ENCODE measurements around the gene DHRS11.

The DHRS11 gene

DNA sequence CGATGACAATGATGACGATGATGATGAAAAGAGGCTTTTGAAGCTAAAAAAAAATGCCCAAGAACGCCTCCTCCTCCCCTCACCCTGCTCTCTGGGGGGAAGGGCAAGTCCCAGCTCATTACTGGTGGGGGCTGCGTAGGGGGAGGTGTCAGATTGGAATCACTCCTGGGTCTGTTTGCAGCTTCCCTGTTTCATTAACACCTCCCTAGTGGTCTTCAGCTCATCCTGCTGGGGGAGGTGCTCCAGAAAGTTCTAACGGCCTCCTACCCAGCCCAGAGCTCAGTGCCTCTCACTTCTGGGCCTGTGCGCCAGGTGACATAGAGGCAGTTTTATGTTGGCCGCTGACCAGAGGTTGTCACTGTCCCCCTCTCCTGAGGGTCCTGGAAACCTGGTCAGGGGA is 22.4 kb downstream of the DHRS11 start:
- no peak for DNase-seq (ENCODE audit: low spot score)

DNA sequence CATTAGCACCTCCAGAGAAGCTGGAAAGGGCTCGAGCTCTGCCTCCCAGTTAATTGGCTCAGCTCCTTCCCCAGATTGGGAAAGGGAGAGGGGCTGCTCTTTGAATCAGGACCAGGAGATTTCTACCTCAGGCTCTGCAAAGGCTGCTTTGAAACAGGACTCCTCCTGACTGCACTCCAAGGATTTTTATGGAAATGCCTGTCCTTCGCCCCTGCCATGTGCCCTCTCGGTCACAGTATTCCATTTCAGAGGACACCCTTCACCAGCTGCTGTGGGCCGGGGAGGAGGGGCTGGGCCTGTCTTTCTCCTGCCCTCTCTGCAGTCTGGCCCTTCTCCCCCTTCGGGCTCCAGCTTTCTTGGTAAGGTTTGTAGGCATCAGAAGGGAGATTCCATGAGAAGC is 23.3 kb downstream of the DHRS11 start:
- no peak for DNase-seq (ENCODE audit: low spot score)

DNA sequence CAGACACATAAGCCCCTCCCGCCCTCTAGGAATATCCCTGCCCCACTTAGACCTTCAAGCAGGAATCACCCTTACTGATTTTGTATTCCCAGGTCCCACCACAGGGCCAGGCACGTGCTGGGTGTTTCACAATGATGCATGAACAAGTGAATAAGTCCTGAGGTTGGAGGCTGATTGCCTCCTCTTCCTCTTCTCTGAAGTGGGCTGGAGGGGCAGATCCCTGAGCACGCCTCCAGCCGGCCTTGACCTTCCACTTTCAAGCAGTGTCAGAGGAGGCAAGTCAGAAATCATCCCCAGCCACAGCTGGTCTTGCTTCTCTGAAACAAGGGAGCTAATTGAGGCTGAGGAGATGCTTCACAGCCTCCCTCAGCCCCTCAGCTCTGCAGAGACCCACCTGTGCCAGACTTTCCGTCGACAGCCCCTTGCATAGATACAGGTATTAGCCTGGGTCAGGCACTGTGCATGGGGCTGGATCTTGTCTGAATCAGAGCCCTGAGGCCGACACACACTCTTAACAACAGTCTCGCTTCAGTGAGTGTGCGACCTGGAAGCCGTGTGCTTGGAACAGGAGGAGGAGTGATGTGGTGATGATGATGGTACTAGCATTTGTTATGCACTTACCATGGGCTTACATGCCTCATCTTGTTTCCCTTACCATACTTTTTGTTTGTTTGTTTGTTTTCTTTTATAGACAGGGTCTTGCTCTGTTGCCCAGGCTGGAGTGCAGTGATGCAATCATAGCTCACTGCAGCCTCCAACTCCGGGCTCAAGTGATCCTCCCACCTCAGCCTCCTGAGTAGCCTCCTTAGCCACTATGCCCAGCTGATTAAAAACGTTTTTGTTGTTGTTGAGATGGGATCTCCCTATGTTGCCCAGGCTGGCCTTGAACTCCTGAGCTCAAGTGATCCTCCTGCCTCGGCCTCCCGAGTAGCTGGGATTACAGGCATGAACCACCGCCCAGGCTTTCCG is 24.7 kb downstream of the DHRS11 start:
- no peak for DNase-seq (ENCODE audit: low spot score)

DNA sequence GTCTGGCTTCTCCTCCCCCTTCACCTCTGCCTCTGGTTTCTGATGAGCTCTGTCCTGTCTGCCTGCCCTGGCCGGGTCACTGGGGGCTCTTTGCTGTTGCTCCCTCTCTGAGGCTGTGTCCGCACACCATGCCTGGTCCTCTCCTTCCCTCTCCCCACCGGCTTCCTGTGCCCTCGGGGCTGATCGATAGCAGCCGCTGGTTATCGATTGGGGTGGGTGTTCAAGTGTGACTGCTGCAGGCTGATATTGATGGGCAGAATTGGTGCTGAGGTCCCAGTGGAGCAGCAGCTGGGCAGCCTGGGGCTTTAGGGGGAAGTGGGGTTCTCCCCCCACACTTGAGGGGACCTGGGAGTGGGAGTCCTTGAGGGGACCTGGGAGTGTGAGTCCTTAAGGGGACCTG is 26.1 kb downstream of the DHRS11 start:
- no peak for DNase-seq (ENCODE audit: low spot score)

DNA sequence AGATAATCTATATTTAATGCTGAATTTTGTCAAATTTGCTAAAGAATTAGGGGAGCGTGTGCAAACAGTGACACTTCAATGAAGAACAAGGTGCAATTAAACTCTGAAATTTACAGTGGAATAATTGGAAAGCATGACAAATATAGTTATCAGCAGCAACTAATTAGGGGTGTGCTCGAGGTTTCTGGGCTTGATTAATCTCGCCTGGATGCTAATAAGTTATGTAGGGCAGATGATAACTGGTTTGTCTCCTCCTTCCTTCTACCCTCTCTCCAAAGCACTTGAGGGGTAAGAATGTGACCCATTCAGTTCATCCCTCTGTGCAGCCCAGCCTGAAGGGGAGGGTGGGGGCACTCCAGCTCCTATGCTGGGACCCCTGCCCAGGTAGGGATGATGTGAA is 31.6 kb downstream of the DHRS11 start:
- DNase-seq (ENCODE audit: low spot score) = no peak

DNA sequence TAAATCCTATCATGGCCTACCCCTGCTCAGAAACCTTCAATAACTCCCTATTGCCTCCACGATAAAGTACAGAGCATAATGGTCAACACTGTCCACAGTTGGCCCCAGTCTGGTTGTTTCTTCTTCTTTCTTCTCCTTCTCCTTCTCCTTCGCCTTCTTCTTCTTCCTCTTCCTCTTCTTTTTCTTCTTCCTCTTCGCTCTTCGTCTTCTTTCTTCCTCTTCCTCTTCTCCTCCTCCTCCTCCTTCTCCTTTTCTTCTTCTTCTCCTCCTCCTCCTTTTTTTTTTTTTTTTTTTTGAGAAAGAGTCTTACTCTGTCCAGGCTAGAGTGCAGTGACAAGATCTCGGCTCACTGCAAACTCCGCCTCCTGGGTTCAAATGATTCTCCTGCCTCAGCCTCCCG is 33.5 kb downstream of the DHRS11 start:
- no peak for DNase-seq (ENCODE audit: low spot score)

DNA sequence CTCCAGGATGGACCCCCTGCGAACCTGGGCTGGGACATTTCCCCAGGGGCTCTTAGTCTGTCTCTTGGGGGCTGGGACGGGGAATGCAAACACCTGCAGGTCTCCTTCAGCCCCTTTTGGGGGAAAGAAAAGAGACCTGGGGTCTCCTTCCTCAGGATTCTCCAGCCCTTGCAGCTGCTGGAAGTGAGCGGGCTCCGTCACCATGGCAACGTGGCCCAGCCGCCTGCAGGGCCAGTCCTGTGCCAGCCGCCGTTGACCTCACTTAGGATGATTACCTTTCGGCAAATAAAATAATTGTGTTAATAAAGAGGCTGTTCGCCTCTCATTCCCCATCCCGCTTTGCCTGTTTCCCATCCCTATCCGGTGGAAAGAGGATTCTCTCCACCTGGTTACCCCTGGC is 35.4 kb downstream of the DHRS11 start:
- DNase-seq (ENCODE audit: low spot score) = no peak

DNA sequence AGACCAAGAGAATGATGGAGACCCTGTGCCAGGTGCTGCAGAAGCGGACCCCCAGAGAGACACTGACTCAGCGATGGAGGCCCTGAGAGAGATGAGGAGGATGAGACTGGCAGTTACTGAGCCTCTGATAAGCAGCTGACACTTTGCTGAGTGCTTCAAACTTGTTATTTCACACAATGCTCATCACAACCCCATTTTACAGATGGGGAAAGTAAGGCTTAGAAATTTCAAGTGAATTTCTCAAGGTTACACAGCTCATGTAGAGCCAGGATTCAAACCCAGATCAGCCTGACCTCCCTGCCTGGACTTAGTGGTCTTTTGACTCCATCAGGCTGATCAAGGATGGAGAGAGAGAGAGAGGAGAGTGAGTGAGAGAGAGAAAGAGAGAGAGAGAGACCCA is 36.9 kb downstream of the DHRS11 start:
- no peak for DNase-seq (ENCODE audit: low spot score)

DNA sequence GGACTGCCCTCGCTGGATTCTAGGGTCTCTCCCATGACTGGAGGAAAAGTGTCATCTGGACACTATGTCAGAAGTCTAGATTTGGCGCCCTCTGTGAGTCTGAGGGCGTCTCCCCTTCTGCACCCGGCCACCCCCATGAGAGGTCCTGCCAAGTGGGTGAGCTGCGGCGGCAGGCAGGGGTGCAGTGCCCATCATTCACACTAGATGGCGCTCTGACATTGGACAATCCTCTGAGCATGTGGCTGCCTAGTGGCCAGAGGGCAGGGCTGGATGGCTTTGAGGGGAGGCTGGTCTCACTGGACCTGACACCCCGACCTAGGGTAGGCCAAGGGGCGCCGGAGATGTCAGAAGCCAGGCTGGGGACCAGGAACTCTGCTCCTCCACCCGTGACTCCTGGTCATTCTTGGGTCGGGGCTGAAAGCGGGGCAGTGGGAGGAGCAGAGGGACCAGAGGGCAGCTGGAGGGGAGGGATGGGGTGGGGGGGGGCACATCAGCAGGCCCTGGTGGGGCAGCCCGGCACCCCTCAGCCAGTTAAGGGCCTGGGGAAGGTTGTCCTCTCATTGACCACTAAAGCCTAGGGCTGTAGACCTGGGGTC is 37.7 kb downstream of the DHRS11 start:
- peak; percentile 48 for DNase-seq (ENCODE audit: low spot score)

DNA sequence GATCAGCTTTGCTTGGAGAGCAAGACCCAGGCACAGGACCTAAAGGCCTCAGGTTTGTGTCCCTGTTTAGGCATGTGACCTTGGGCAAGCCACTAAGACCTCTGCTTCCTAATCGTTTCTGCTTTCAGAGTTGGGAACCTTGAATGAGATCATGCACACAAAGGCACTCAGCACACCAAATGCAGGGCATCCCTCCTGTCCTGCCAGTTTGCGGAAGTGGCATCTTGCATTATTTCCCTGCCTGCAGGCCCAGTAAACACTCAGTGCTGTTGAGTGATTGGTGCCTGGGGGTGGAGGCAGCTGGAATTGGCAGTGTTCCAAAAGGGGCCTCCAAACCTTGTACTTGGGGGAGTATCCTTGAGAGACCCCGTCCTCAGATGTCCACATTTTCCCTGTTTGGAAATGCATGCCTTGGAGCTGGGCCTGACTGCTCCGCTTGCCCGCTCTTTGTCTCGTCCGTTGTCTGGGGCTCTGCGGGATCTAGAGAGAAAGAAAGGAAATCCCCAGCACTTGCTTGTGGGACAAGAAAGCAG is 38.4 kb downstream of the DHRS11 start:
- DNase-seq (ENCODE audit: low spot score) = no peak

DNA sequence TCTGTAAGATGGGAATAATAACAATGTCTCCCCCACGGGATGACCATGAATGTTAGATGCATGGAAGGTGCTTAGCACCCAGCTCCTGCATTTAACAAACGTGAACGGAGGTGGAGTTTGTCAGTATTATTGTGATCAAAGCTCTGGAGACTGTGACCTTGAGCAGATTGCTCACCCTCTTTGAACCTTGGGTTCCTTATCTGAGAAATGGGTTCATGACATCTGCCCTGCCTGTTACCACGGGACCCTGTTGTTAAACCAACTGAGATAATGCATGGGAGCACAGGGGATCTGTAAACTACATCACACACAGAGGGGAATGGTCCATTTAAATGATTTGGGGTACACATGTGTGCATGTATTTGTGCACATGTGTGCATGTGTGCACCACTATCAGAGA is 39.3 kb downstream of the DHRS11 start:
- DNase-seq (ENCODE audit: low spot score) = no peak

DNA sequence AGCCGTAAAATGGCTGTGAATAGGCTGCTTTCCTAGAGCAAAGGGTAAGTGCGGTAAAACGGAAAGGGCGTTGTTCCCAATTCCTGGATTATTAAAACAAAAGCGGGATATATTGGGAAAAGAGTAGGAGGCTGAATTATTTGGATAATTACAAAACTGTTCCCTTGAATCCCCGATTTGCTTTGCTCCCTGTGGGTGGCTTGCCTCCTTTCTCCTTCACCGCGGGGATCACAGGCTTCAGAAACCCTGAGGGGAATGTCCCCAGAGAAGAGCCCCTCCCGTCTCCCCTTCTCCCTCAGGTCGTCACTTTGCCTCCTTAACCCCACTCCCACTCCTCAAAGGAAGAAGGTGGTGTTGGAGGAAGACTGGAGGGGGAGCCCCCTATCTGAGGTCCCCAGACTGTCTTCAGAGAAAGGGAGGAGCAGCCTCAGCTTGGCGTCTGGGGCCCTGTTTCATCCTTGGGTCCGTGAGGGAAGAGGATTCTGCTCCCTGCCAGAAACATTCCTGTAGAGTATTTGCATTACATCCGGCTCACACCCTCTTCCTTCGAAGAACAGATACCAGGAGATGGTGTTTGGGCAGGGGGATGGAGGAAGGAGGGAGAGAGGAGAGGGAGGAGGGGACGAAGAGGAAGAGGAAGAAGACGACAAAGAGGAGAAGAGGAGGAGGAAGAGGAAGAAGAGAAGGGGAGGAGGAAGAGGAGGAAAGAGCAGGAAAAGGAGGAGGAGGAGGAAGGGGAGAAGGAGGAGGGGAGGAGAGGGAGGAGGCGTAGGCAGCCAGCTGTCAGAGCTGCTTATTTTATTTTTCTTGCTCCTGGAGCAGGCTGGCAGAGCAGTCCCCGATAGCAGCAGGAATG is 41.5 kb downstream of the DHRS11 start:
- DNase-seq (ENCODE audit: low spot score) = no peak

DNA sequence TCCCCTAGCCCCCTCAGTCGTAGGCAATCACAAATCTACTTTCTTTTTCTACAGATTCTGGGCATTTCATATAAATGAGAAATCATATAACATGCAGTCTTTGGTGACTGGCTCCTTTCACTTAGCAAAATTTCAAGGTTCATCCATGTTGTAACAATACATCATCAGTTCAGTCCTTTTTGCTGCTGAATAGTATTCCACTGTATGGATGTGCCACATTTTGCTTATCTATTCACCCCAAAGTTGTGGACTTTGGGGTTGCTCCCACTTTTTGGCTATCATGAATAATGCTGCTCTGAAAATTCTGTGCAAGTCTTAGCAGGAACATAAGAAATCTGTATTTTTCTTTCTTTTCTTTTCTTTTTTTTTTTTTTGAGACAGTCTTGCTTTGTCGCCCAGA is 48.7 kb downstream of the DHRS11 start:
- DNase-seq (ENCODE audit: low spot score) = no peak

DNA sequence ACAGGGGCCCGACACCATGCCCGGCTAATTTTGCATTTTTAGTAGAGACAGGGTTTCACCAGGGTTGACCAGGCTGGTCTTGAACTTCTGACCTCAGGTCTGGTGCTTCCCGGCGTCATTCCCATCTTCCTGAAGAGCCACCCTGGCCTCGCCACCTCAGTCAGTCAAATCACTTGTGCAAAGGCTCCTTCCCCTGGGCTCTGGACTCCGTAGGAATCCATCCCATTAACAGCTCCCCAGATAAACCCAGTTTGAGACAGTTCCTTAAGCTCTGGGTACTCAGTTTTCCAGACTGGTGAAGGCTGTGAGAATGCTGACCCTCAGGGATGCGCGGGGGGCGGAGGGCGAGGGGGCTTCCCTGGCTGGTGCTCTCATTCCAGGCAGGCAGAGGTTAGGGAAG is 49.2 kb downstream of the DHRS11 start:
- DNase-seq (ENCODE audit: low spot score) = no peak

DNA sequence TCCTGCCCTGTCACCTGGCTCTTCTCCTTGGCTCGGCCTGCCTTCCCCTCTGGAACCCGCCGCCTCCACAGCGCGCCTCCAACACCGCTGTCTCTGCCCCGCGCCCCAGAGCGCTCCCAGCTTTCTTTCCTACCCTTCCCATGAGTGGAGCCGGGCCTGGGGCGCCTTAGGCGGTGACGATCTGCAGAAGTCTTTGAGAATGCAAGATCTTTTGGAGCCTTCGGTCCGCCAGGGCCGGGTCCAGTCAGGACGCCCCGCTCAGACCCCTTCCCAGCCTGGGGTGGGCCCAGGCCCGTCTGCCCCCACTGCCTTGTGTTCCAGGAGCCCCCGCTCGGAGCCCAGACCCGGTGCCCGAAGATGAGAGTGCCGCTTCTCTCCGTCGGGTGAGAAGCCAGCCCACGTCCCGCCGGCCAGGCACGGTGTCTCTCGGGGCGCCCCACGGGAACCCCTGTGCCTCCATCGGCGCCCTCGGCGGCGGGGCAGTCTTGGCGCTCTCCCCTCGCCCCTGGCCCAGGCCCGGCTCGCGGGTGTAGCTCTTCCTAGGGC is 49.7 kb downstream of the DHRS11 start:
- DNase-seq (ENCODE audit: low spot score) = no peak

DNA sequence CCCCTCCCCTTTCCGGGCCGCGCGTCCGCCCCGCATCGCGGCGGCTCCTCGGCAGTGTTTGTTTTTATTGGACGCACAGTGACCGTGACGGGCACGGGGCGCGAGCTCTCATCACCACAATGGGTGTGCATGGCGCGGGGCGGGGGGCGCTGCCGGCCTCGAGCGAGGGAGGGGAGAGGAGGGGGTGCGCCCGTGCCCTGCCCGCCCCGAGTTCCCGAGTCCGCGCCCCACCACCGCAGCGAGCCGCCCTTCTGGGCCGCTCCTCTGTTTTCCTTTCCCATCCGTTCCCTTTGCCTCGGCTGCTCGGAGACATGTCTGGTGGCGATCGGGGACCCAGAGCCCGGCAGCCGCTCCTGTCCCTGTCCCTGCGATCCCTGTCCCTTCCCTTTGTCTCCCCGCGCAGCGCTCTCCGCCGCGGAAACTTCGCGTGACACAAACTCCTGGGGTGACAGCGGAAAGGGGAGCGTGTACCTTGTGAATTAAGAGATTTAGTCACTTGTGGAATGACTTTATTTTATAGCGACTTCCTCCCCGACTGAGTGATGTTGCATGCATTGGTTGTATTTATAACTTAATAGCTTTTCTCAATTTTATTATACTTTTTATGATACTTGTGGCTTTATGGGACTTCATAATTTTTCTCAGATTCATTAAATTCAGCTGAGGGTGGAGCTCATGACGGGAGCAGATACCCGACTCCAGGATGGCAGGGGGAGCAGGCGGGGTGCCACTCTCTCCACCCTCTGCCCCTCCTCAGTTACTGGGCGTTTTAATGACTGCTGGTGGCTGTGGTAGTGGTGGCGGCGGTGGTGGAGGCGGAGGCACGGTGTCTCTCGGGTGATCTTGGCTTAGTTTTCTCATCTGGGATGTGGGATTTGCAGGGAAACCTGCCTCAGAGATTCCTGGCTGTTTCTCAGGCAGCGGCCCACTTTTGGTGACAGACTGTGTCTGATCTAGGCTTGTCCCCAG is 50.5 kb downstream of the DHRS11 start:
- no peak for DNase-seq (ENCODE audit: low spot score)

DNA sequence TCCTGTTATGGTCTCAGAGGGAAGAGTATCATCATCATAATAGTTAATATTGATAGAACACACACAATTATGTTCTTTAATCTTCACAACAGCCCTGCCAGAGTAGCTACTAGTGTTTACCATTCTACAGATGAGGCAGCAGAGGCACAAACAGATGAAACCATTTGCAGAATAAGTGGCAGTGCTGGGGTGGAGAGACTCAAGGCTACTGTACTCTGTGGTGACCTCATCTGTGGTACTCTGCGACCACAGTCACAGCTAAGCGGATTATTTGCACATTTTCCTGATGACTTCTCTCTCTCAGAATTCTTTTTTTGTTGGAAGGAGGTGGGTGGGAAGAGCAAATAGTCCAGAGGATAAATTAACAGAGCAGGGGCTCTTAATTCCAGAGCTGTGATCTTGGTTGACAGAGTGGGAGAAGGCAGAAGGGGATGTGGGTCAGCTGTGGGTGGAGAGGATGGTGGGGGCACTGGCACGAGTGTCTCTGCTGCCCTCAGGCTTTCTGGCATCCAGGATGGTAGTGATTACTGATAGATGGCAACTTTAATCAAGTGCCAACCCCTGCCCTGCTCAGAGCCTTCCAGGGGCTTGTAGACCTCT is 51.5 kb downstream of the DHRS11 start:
- no peak for DNase-seq (ENCODE audit: low spot score)

DNA sequence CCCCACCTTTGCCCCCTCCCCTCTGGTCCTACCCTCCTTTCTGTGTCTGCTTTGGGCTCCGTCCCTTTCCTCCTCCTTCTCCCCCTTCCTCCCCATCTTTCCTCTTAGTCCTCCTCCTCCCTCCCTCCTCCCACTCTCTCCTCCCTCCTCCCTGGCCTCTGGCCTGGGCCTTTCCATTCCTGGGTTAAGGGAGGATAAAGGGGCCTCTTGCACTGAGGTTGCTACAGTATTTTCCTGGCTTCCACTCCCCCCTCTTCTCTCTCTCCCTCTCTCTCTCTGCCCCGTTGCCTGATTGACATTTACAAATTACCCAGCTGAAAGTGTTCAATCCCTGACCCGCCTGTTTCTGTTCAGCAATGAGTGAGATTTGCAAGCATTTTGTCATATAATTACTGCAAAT is 53.7 kb downstream of the DHRS11 start:
- no peak for DNase-seq (ENCODE audit: low spot score)

DNA sequence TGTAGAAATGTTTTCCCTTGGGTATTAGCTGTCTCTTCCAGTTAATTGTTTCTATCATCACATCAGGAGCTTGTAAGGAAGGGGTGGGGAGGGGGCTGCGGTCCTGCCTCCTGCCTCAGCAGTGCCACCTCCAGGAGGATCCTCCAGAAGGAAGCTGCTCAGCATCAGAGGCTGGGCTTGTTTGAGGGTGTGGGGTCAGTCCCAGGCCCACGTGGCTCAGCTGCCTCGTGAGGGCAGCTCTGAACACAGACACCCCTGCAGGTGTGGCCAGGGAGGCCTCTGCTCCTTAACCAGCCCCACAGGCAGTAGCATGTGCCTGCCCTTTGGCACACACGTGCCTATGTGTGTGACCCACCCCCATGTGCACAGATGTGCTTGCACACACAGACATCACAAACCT is 56.0 kb downstream of the DHRS11 start:
- no peak for DNase-seq (ENCODE audit: low spot score)

DNA sequence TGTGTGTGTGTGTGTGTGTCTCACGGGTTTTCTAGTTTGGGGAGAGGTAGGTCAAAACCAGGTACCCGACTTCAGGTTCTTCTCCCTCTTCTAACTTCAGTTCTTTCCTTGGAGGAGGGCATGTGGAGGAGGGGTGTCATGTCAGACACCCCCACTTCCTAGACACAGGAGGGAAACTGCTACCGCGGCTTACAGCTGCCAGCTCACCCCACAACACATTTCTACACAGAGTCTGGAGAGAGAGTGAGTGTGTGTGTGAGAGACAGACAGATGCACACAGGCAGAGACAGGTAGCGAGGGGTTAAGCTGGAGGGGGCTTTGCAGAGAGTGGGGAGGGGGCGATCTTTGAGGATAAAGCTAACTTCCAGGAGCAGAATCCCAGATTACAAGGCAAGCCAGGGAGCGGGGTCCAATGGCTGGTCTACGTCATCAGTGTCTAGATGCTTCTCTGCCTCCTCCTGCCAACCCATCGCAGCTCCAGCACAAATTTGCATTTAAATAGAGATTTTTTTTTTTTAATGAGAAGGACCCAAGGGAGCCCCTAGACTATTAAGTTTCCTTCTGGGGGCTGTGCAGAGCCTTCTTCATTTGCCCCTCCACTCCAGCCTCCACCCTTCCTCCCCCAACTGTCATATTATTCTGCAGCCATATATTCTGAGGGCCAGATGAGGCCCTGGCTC is 58.6 kb downstream of the DHRS11 start:
- no peak for DNase-seq (ENCODE audit: low spot score)
